RWPE2 (cell line): Measurements from ENCODE around the gene ITGA2.

Experiments used
- ATAC-seq: fragments of 200-7000 bp; cut with Tn5 transposase; 3 replicates; pipeline ENCODE4 v1.9.1; 2021; ENCODE audit warnings: low read depth
- DNase-seq: peaks from one replicate; pipeline ENCODE4 v3.0.0-alpha.2; 2020; ENCODE audit warnings: low spot score
- H3K27ac ChIP-seq: fragments of 450-650 bp; 2 replicates; pipeline ENCODE4 v1.5.1; 2017; ENCODE audit warnings: mild to moderate bottlenecking; ENCODE audit not compliant: poor library complexity, severe bottlenecking
- H3K27me3 ChIP-seq: fragments of 250-450 bp; sonication (Bioruptor Pico); 2 replicates; pipeline ENCODE4 v1.5.1; 2021; ENCODE audit warnings: mild to moderate bottlenecking, moderate library complexity; ENCODE audit not compliant: insufficient read depth, poor library complexity, severe bottlenecking
- H3K36me3 ChIP-seq: fragments of 250-450 bp; sonication (Bioruptor Pico); 2 replicates; pipeline ENCODE4 v1.5.1; 2020; ENCODE audit warnings: low read depth, mild to moderate bottlenecking, moderate library complexity
- H3K4me1 ChIP-seq: fragments of 250-450 bp; sonication (Bioruptor Pico); 2 replicates; pipeline ENCODE4 v1.5.1; 2021; ENCODE audit warnings: mild to moderate bottlenecking, moderate library complexity; ENCODE audit not compliant: insufficient read depth, poor library complexity, severe bottlenecking
- H3K4me3 ChIP-seq: fragments of 250-450 bp; sonication (Bioruptor Pico); 2 replicates; pipeline ENCODE4 v1.5.1; 2021; ENCODE audit warnings: mild to moderate bottlenecking, moderate library complexity; ENCODE audit not compliant: severe bottlenecking
- H3K9me3 ChIP-seq: fragments of 250-450 bp; sonication (Bioruptor Pico); 2 replicates; pipeline ENCODE4 v1.5.1; 2021; ENCODE audit warnings: mild to moderate bottlenecking, moderate library complexity; ENCODE audit not compliant: severe bottlenecking
- CTCF ChIP-seq: fragments of 450-650 bp; IDR thresholded peaks from one replicate; pipeline ENCODE4 v1.5.1; 2017; ENCODE audit warnings: mild to moderate bottlenecking, moderate library complexity; ENCODE audit not compliant: poor library complexity, severe bottlenecking

ITGA2 gene

DNA sequence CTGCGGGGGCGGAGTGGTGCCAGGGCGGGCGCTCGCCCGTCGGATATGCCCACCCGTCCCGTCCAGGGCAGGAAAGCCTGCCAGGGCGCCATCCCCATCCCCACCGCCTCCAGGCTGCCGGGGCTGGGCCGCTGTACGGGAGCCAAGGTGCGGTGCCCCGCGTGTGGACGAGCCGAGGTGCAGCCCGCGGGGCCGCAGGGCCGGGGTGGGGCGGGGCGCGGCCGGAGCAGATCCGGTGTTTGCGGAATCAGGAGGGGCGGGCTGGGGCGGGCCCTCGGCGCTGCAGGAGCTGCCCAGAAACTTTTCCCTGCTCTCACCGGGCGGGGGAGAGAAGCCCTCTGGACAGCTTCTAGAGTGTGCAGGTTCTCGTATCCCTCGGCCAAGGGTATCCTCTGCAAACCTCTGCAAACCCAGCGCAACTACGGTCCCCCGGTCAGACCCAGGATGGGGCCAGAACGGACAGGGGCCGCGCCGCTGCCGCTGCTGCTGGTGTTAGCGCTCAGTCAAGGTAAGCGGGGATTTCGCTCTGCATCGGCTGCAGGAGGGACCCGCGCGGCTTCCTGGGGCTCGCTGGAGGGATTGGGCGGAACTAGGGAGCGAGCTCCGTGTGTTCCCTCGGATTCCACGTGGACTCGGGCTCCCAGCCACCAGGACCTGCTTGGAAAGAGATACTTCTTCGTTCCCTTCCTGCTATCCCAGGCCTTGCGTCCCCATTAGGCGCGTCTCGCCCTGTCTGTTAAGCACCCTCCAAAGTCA lies at the start of gene ITGA2:
ITGA2 (plus strand) TSS at position 328 of the 756 bp plus-strand sequence; CDS start at position 445, 117 bp downstream.
- H3K36me3 ChIP-seq: peaks cover 31% of the 10 kb centered on the region
- no peak for TF ChIP-seq CTCF
- DNase-seq (peak; percentile 86), ATAC-seq (peak; percentile 66)
- peak within 1 kb of the TSS; percentile 65 for H3K4me3 ChIP-seq
- H3K4me1 ChIP-seq: peaks cover 60% of the 10 kb centered on the region
- H3K27ac ChIP-seq: peak within 1 kb of the TSS; percentile 94
- H3K27me3 ChIP-seq: no peaks in the 10 kb centered on the region
- no peaks in the 10 kb centered on the region for H3K9me3 ChIP-seq

DNA sequence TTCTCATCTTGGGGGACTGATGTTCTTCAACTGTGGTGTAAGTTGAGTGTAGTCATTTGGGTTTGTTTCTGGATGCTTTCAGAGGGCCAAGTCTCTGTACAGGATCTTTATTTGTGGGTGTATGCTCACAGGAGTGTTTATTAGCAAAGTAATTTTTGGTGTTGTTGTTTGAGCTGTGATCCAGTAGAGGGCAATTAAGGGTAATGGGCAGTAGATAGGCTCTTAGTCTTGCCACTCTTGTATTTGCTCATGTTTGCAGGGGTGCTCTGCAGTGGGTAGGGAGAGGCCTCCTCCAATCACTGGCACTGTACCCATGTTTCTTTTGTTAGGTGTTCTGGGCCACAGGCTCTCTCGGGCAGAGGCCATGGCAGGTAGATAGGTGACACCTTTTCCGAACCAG lies 45.9 kb upstream of the ITGA2 start:
- no peak overlapping the region for H3K4me3 ChIP-seq
- H3K27me3 ChIP-seq: no peaks in the 10 kb centered on the region
- TF ChIP-seq CTCF: peak; percentile 32
- DNase-seq (no peak), ATAC-seq (peak; percentile 22; the same call in 2 of the 3 replicates)
- no peak overlapping the region for H3K27ac ChIP-seq
- no peaks in the 10 kb centered on the region for H3K36me3 ChIP-seq
- no peaks in the 10 kb centered on the region for H3K9me3 ChIP-seq
- peaks cover 33% of the 10 kb centered on the region for H3K4me1 ChIP-seq

DNA sequence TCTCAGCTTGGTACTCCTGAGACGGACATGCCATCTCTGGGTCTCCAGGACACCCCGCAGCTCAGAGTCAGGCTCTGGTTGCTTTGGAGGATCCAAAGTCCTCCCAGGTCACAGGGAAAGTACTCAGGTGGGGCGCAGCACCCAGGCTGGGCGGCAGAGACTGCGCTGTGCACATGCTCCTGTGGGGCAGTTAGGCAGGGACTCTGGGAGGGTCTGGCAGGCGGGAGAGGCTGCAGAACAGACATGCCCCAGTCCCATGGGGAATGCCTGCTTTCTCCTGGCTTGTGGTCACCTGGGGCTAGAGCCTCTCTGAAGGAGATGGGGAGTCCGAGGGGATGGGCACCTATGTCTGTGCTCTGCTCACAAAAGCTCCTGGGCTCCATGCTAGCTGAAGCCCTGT lies 45.3 kb upstream of the ITGA2 start:
- DNase-seq (no peak), ATAC-seq (no peak)
- H3K4me1 ChIP-seq: peaks cover 39% of the 10 kb centered on the region
- no peak overlapping the region for H3K4me3 ChIP-seq
- H3K36me3 ChIP-seq: no peaks in the 10 kb centered on the region
- TF ChIP-seq CTCF: no peak
- H3K27me3 ChIP-seq: no peaks in the 10 kb centered on the region
- no peaks in the 10 kb centered on the region for H3K9me3 ChIP-seq
- no peak overlapping the region for H3K27ac ChIP-seq

GRCh38 chr5:52945040-52945439 lies 44.1 kb upstream of the ITGA2 start:
- TF ChIP-seq CTCF: no peak
- H3K9me3 ChIP-seq: no peaks in the 10 kb centered on the region
- H3K4me1 ChIP-seq: peaks cover 40% of the 10 kb centered on the region
- H3K36me3 ChIP-seq: no peaks in the 10 kb centered on the region
- H3K27ac ChIP-seq: no peak overlapping the region
- H3K27me3 ChIP-seq: no peaks in the 10 kb centered on the region
- no peak for ATAC-seq
- no peak for DNase-seq
- H3K4me3 ChIP-seq: peak overlapping the region; percentile 21

GRCh38 chr5:52947208-52947607 lies 41.9 kb upstream of the ITGA2 start:
- ATAC-seq (no peak), DNase-seq (no peak)
- Histone ChIP-seq H3K4me3 (no peak overlapping the region), H3K27ac (peak overlapping the region; percentile 55), H3K9me3 (no peaks in the 10 kb centered on the region), H3K4me1 (peaks cover 52% of the 10 kb centered on the region), H3K36me3 (no peaks in the 10 kb centered on the region), H3K27me3 (no peaks in the 10 kb centered on the region)
- no peak for TF ChIP-seq CTCF
